ENCODE data around the gene KLK11. TPM values are rescaled to one million over a fixed set of nuclear protein-coding genes. Genes with fewer than 3 reads are reported as not detected.

Gene KLK11
- total and polyA plus RNA-seq, 10 of the 15 experiments (the other 5 are each of a cell fraction or from before 2014, with no cell fraction given): not detected

- ChIA-PET SMC1A (ENCODE audit: uncharacterized antibody, unreplicated experiment) (no interaction called here), POLR2A (no interaction called here), RAD21 (ENCODE audit: unreplicated experiment) (no interaction called here), CTCF (no interaction called here)
- no peaks in the 10 kb centered on the region for H4K20me1 ChIP-seq (ENCODE audit: control insufficient read depth, insufficient read depth)
- no peaks in the 10 kb centered on the region for H3K9me3 ChIP-seq (replicated peaks; ENCODE audit: control insufficient read depth, insufficient read depth, low read length)
- no TSS peak for BruUV-seq (replicated peaks)
- 15% methylated on average over 7 of the region's 7 CpGs for WGBS (ENCODE audit: insufficient coverage, insufficient replicate concordance, low lambda C conversion rate, missing lambda C conversion rate)
- H3K4me3 ChIP-seq: no peak overlapping the region
- no peaks in the 10 kb centered on the region; a peak in 1 of 4 replicates for H3K27me3 ChIP-seq (replicated peaks in 1 of 2; ENCODE audit: control insufficient read depth in 2 of 2, insufficient read depth in 2 of 2, low read length in 1 of 2)
- no peaks in the 10 kb centered on the region for H3K79me2 ChIP-seq (ENCODE audit: control insufficient read depth, insufficient read depth, low read length)
- no peaks in the 10 kb centered on the region for H3K4me1 ChIP-seq (ENCODE audit: control insufficient read depth, insufficient read depth, low read length)
- FAIRE-seq (no peak), DNase-seq (ENCODE audit: low read depth, low spot score) (no peak), ATAC-seq (no peak)
- in situ Hi-C loops (cut with MboI) (no loop called here), intact Hi-C loops (cut with micrococcal nuclease; ENCODE audit: unreplicated experiment) (no loop called here)
- no peaks in the 10 kb centered on the region for H3K36me3 ChIP-seq (ENCODE audit: control insufficient read depth in 2 of 2, insufficient read depth in 2 of 2, low read length in 1 of 2)
- no peak overlapping the region for H2AFZ ChIP-seq (ENCODE audit: control insufficient read depth, low read depth, low read length)
- H3K27ac ChIP-seq (ENCODE audit: control insufficient read depth, insufficient read depth): no peak overlapping the region
- no peak overlapping the region for H3K9ac ChIP-seq (ENCODE audit: control insufficient read depth, insufficient read depth, low read length)
- H3K4me2 ChIP-seq (ENCODE audit: control insufficient read depth, insufficient read depth): no peak overlapping the region
- TF ChIP-seq NR2C2 (IDR thresholded peaks at IDR 0.05; ENCODE audit: borderline replicate concordance, control insufficient read depth, insufficient read length, low read depth): no peak
- no peak for TF ChIP-seq POU2F2 (IDR thresholded peaks at IDR 0.05; ENCODE audit: borderline replicate concordance, low read depth, low read length)
- no peak for TF ChIP-seq ATF2 (IDR thresholded peaks at IDR 0.05; ENCODE audit: low read length)
- no peak for TF ChIP-seq IKZF2 (IDR thresholded peaks at IDR 0.05)
- no peak for TF ChIP-seq CBFB (IDR thresholded peaks at IDR 0.05; ENCODE audit: low read depth)
- TF ChIP-seq EGR1 (IDR thresholded peaks at IDR 0.05; ENCODE audit: borderline replicate concordance in 1 of 2, low read depth in 2 of 2, low read length in 2 of 2): no peak
- no peak for TF ChIP-seq CEBPB (IDR thresholded peaks at IDR 0.05; ENCODE audit: borderline replicate concordance in 1 of 2, low read depth in 2 of 2, low read length in 2 of 2)
- no peak for TF ChIP-seq CHD2 (IDR thresholded peaks at IDR 0.05; ENCODE audit: borderline replicate concordance, low read depth, low read length)
- TF ChIP-seq E2F4 (IDR thresholded peaks at IDR 0.05; ENCODE audit: low read depth, low read length): no peak
- no peak for TF ChIP-seq ZBTB40 (IDR thresholded peaks at IDR 0.05; ENCODE audit: borderline replicate concordance)
- TF ChIP-seq E4F1 (IDR thresholded peaks at IDR 0.05; ENCODE audit: borderline replicate concordance, partially characterized antibody): no peak
Observed at GRCh38 chr19:51031220-51031879, 4.9 kb upstream of the KLK11 start.
